ENCODE measurements around the gene PIBF1.
A peak's percentile ranks its signal among the peaks of the same experiment; 100 is the strongest.

PIBF1 gene

GRCh38 chr13:72781451-72782439 lies at the start of gene PIBF1, which contains the start of gene DIS3:
TSS of gene PIBF1 (plus strand) at chr13:72782133. CDS start at chr13:72783470, 1,337 bp downstream.
TSS of gene DIS3 (minus strand) at chr13:72781900. CDS start at chr13:72781832, 68 bp downstream.
- TF ChIP-seq CTCF (conservative IDR thresholded peaks at IDR 0.05; ENCODE audit: low read depth, low read length): no peak
- Histone ChIP-seq H3K27ac (peak within 1 kb of the TSS; percentile 71), H3K27me3 (ENCODE audit: insufficient read depth, low read depth) (no peaks in the 10 kb centered on the region), H3K4me1 (ENCODE audit: low read depth, poor library complexity, severe bottlenecking) (peaks cover 20% of the 10 kb centered on the region), H3K4me2 (peak within 1 kb of the TSS; percentile 87), H3K36me3 (ENCODE audit: insufficient read depth) (no peaks in the 10 kb centered on the region), H3K79me2 (ENCODE audit: insufficient read depth, low read depth) (peaks cover 42% of the 10 kb centered on the region), H4K20me1 (ENCODE audit: insufficient read depth) (no peaks in the 10 kb centered on the region), H2AFZ (ENCODE audit: low read depth) (peak within 1 kb of the TSS; percentile 59), H3K4me3 (IDR thresholded peaks at IDR 0.05; ENCODE audit: insufficient read depth, low read depth, low read length) (no peak within 1 kb of the TSS), H3K9ac (peak within 1 kb of the TSS; percentile 73)

GRCh38 chr13:72737033-72737432 lies 44.9 kb upstream of the PIBF1 start:
- no peaks in the 10 kb centered on the region for H3K27me3 ChIP-seq (ENCODE audit: insufficient read depth, low read depth)
- no peak overlapping the region for H2AFZ ChIP-seq (ENCODE audit: low read depth)
- no peak for TF ChIP-seq CTCF (conservative IDR thresholded peaks at IDR 0.05; ENCODE audit: low read depth, low read length)
- H4K20me1 ChIP-seq (ENCODE audit: insufficient read depth): no peaks in the 10 kb centered on the region
- H3K9ac ChIP-seq: no peak overlapping the region
- no peak overlapping the region for H3K27ac ChIP-seq
- no peaks in the 10 kb centered on the region for H3K36me3 ChIP-seq (ENCODE audit: insufficient read depth)
- no peak overlapping the region for H3K4me2 ChIP-seq
- no peaks in the 10 kb centered on the region for H3K79me2 ChIP-seq (ENCODE audit: insufficient read depth, low read depth)
- H3K4me3 ChIP-seq (IDR thresholded peaks at IDR 0.05; ENCODE audit: insufficient read depth, low read depth, low read length): no peak overlapping the region
- no peaks in the 10 kb centered on the region for H3K4me1 ChIP-seq (ENCODE audit: low read depth, poor library complexity, severe bottlenecking)

- Histone ChIP-seq H3K79me2 (ENCODE audit: insufficient read depth, low read depth) (no peaks in the 10 kb centered on the region), H4K20me1 (ENCODE audit: insufficient read depth) (no peaks in the 10 kb centered on the region), H3K27me3 (ENCODE audit: insufficient read depth, low read depth) (no peaks in the 10 kb centered on the region), H3K36me3 (ENCODE audit: insufficient read depth) (no peaks in the 10 kb centered on the region), H3K4me3 (IDR thresholded peaks at IDR 0.05; ENCODE audit: insufficient read depth, low read depth, low read length) (no peak overlapping the region), H3K4me1 (ENCODE audit: low read depth, poor library complexity, severe bottlenecking) (no peaks in the 10 kb centered on the region), H2AFZ (ENCODE audit: low read depth) (no peak overlapping the region), H3K4me2 (no peak overlapping the region), H3K27ac (no peak overlapping the region), H3K9ac (no peak overlapping the region)
- TF ChIP-seq CTCF (conservative IDR thresholded peaks at IDR 0.05; ENCODE audit: low read depth, low read length): no peak
Observed at GRCh38 chr13:72740015-72740414, 41.9 kb upstream of the PIBF1 start.

- no peak overlapping the region for H3K9ac ChIP-seq
- H3K36me3 ChIP-seq (ENCODE audit: insufficient read depth): no peaks in the 10 kb centered on the region
- no peaks in the 10 kb centered on the region for H3K4me1 ChIP-seq (ENCODE audit: low read depth, poor library complexity, severe bottlenecking)
- no peaks in the 10 kb centered on the region for H4K20me1 ChIP-seq (ENCODE audit: insufficient read depth)
- H3K27ac ChIP-seq: no peak overlapping the region
- H3K4me3 ChIP-seq (IDR thresholded peaks at IDR 0.05; ENCODE audit: insufficient read depth, low read depth, low read length): no peak overlapping the region
- H2AFZ ChIP-seq (ENCODE audit: low read depth): no peak overlapping the region
- no peak overlapping the region for H3K4me2 ChIP-seq
- no peak for TF ChIP-seq CTCF (conservative IDR thresholded peaks at IDR 0.05; ENCODE audit: low read depth, low read length)
- no peaks in the 10 kb centered on the region for H3K27me3 ChIP-seq (ENCODE audit: insufficient read depth, low read depth)
- H3K79me2 ChIP-seq (ENCODE audit: insufficient read depth, low read depth): no peaks in the 10 kb centered on the region
Observed at GRCh38 chr13:72745260-72745659, 36.7 kb upstream of the PIBF1 start.

Measured in KMS-11 (cell line).